A549 (cell line): ENCODE results near the gene NAA25. TPM values are rescaled to one million over a fixed set of nuclear protein-coding genes. Genes with fewer than 3 reads are reported as not detected.

Experiments used
- ATAC-seq, 2 experiments: fragments of 200-7000 bp in 1 of 2; fragments of >200 bp in 1 of 2; cut with Nextera tagmentation in 1 of 2; cut with Tn5 transposase in 1 of 2; 3 replicates each; pipeline versions ENCODE4 v1.8.0 to v1.9.1; 2018 to 2020; ENCODE audit warnings: mild to moderate bottlenecking in 1 of 2, moderate library complexity in 1 of 2
- CTCF ChIA-PET: fragments of 300-600 bp; sonication (Branson Sonifier 250); formaldehyde crosslinking; extraction: SDS; loops from one replicate; lab custom pipeline; 2021; ENCODE audit warnings: antibody characterized with exemption, inconsistent platforms; lab: Yijun Ruan, JAX
- POLR2A ChIA-PET: fragments of 350-600 bp; formaldehyde crosslinking; extraction: SDS; loops from one replicate; lab custom pipeline; 2021; ENCODE audit warnings: antibody characterized with exemption, inconsistent platforms; lab: Yijun Ruan, JAX
- DNase-seq, 2 experiments: peaks; one replicate each; pipeline versions ENCODE4 v3.0.0 to v3.0.0-alpha.2; 2011 to 2016; ENCODE audit warnings: low read depth in 1 of 2, low spot score in 1 of 2
- FAIRE-seq: peaks from 2 replicates; lab custom pipeline; 2011; peaks lifted over from hg19 to GRCh38; lab: Jason Lieb, UNC
- H3K27ac ChIP-seq, 2 experiments: fragments of >200 bp; sonication (Bioruptor Twin); formaldehyde crosslinking; 3 replicates each; pipeline ENCODE4 v1.5.1; 2016 to 2017
- H3K4me1 ChIP-seq: fragments of >200 bp; sonication (Bioruptor Twin); formaldehyde crosslinking; 3 replicates; pipeline ENCODE4 v1.6.1; 2016
- H3K4me2 ChIP-seq: fragments of >200 bp; sonication (Bioruptor Twin); formaldehyde crosslinking; 3 replicates; pipeline ENCODE4 v1.6.1; 2016
- H3K4me3 ChIP-seq: fragments of >200 bp; sonication (Bioruptor Twin); formaldehyde crosslinking; 3 replicates; pipeline ENCODE4 v1.5.1; 2016
- H3K9me3 ChIP-seq: fragments of >200 bp; sonication (Bioruptor Twin); formaldehyde crosslinking; 3 replicates; pipeline ENCODE4 v1.6.1; 2016
- ESRRA ChIP-seq: fragments of 150-350 bp; IDR thresholded peaks from 2 replicates; pipeline ENCODE4 v1.6.1; 2014; ENCODE audit warnings: mild to moderate bottlenecking, low read length, borderline replicate concordance
- FOSB ChIP-seq: fragments of 250-450 bp; sonication (Bioruptor Pico); IDR thresholded peaks from 2 replicates; pipeline ENCODE4 v1.5.0; 2020; ENCODE audit warnings: mild to moderate bottlenecking, moderate library complexity
- FOSL2 ChIP-seq, 2 experiments: fragments of 450-650 bp in 1 of 2; fragments of >200 bp in 1 of 2; sonication (Bioruptor Twin) in 1 of 2; formaldehyde crosslinking; IDR thresholded peaks; 2 replicates each; pipeline versions ENCODE4 v1.5.0 to v1.6.1; 2016 to 2020; ENCODE audit warnings: mild to moderate bottlenecking in 1 of 2, moderate library complexity in 1 of 2
- HOXA7 ChIP-seq: fragments of 250-450 bp; sonication (Bioruptor Pico); IDR thresholded peaks from 2 replicates; pipeline ENCODE4 v1.5.0; 2020; ENCODE audit warnings: mild to moderate bottlenecking, moderate library complexity
- HOXB13 ChIP-seq: fragments of 250-450 bp; sonication (Bioruptor Pico); IDR thresholded peaks from 2 replicates; pipeline ENCODE4 v1.5.0; 2020; ENCODE audit warnings: low read depth, mild to moderate bottlenecking, moderate library complexity
- HOXB5 ChIP-seq: fragments of 250-450 bp; sonication (Bioruptor Pico); IDR thresholded peaks from 2 replicates; pipeline ENCODE4 v1.5.0; 2020; ENCODE audit warnings: mild to moderate bottlenecking, moderate library complexity
- JUN ChIP-seq, 2 experiments: fragments of >200 bp; sonication (Bioruptor Twin); formaldehyde crosslinking; IDR thresholded peaks; 2 replicates in 1 of 2; 3 replicates in 1 of 2; pipeline ENCODE4 v1.6.1; 2016 to 2017
- JUNB ChIP-seq: fragments of >200 bp; sonication (Bioruptor Twin); formaldehyde crosslinking; IDR thresholded peaks from 2 replicates; pipeline ENCODE4 v1.6.1; 2016
- KDM1A ChIP-seq: fragments of 200-600 bp; sonication (generic); IDR thresholded peaks from 2 replicates; pipeline ENCODE4 v1.6.1; 2016; ENCODE audit warnings: low read depth, mild to moderate bottlenecking
- KDM5A ChIP-seq: fragments of 200-600 bp; sonication (generic); IDR thresholded peaks from 2 replicates; pipeline ENCODE4 v1.6.1; 2016; ENCODE audit warnings: antibody characterized with exemption, mild to moderate bottlenecking
- MAFK ChIP-seq: fragments of 450-650 bp; IDR thresholded peaks from 2 replicates; pipeline ENCODE4 v1.6.1; 2014; ENCODE audit not compliant: partially characterized antibody
- NFE2L2 ChIP-seq: fragments of 150-350 bp; conservative IDR thresholded peaks from 2 replicates; pipeline ENCODE4 v1.6.1; 2014; ENCODE audit warnings: low read length
- NR3C1 ChIP-seq: fragments of >200 bp; sonication (Bioruptor Twin); formaldehyde crosslinking; IDR thresholded peaks from 3 replicates; pipeline ENCODE4 v1.6.1; 2017
- POLR2AphosphoS2 ChIP-seq: conservative IDR thresholded peaks from 2 replicates; pipeline ENCODE4 v1.6.1; 2012; ENCODE audit warnings: low read length, improper control_type of control experiment, inconsistent platforms
- RAD21 ChIP-seq, 2 experiments: fragments of >200 bp in 1 of 2; sonication (Bioruptor Twin) in 1 of 2; formaldehyde crosslinking in 1 of 2; IDR thresholded peaks in 1 of 2; conservative IDR thresholded peaks in 1 of 2; 2 replicates in 1 of 2; 3 replicates in 1 of 2; pipeline ENCODE4 v1.6.1; 2012 to 2018; ENCODE audit warnings: inconsistent platforms in 1 of 2
- RCOR1 ChIP-seq: fragments of 150-350 bp; IDR thresholded peaks from 2 replicates; pipeline ENCODE4 v1.6.1; 2014; ENCODE audit warnings: antibody characterized with exemption, low read length, low read depth
- RNF2 ChIP-seq: fragments of 200-600 bp; sonication (generic); IDR thresholded peaks from 2 replicates; pipeline ENCODE4 v1.6.1; 2016; ENCODE audit warnings: low read depth, mild to moderate bottlenecking, antibody characterized with exemption, moderate library complexity, borderline replicate concordance
- SREBF2 ChIP-seq: fragments of 450-650 bp; IDR thresholded peaks from 2 replicates; pipeline ENCODE4 v1.6.1; 2014; ENCODE audit warnings: mild to moderate bottlenecking, moderate library complexity
- TP53 ChIP-seq: fragments of 250-450 bp; sonication (Bioruptor Pico); IDR thresholded peaks from 2 replicates; pipeline ENCODE4 v1.5.0; 2021; ENCODE audit warnings: mild to moderate bottlenecking, moderate library complexity
- ZNF302 ChIP-seq: fragments of 250-450 bp; sonication (Bioruptor Pico); IDR thresholded peaks from 2 replicates; pipeline ENCODE4 v1.9.0; 2021; ENCODE audit warnings: inconsistent platforms, mild to moderate bottlenecking, moderate library complexity
- ZSCAN20 ChIP-seq: fragments of 250-450 bp; sonication (Bioruptor Pico); IDR thresholded peaks from 2 replicates; pipeline ENCODE4 v1.8.0; 2022; ENCODE audit warnings: mild to moderate bottlenecking, moderate library complexity
- WGBS: methylation state at CpG from one replicate; pipeline ENCODE4 v1.1.6; 2017; ENCODE audit errors: missing lambda C conversion rate; 5-methylcytosine and 5-hydroxymethylcytosine counted together
- polyA plus RNA-seq, 4 experiments: library from polyadenylated mRNA; depleted of rRNA in 3 of 4; stranded (reverse); fragments of >200 nt; fragmentation: RNase III in 1 of 4; extraction: RNeasy Plus Mini Kit Qiagen cat#74134 plus additional on column Dnase treatment in 1 of 4; gene quantifications; 2 replicates in 3 of 4; 3 replicates in 1 of 4; pipeline ENCODE4 v1.2.3, GENCODE V29; 2011 to 2017
- TF ChIP-seq, protein P1 (sequence below): fragments of >200 bp; sonication (Bioruptor Twin); formaldehyde crosslinking; IDR thresholded peaks from 3 replicates; pipeline ENCODE4 v1.5.1; 2016
- TF ChIP-seq, protein P2 (sequence below): IDR thresholded peaks from 2 replicates; pipeline ENCODE4 v1.6.1; 2012
- TF ChIP-seq, protein P3 (sequence below): fragments of 150-350 bp; IDR thresholded peaks from 2 replicates; pipeline ENCODE4 v1.6.1; 2014; ENCODE audit warnings: low read depth, mild to moderate bottlenecking, low read length
- TF ChIP-seq, protein P4 (sequence below): IDR thresholded peaks from 2 replicates; pipeline ENCODE4 v1.6.1; 2012; ENCODE audit warnings: low read depth, borderline replicate concordance
- TF ChIP-seq, protein P5 (sequence below): fragments of >200 bp; sonication (Bioruptor Twin); formaldehyde crosslinking; IDR thresholded peaks from 2 replicates; pipeline ENCODE4 v1.6.1; 2016
- TF ChIP-seq, protein P6 (sequence below): IDR thresholded peaks from 2 replicates; pipeline ENCODE4 v1.6.1; 2012
- TF ChIP-seq, protein P7 (sequence below): fragments of >200 bp; sonication (Bioruptor Twin); formaldehyde crosslinking; IDR thresholded peaks from 3 replicates; pipeline ENCODE4 v1.6.1; 2016

NAA25 gene
- polyA plus RNA-seq, 2 of the 4 experiments (the other 2 are of a cell fraction): 21.3 to 41.4 TPM

DNA sequence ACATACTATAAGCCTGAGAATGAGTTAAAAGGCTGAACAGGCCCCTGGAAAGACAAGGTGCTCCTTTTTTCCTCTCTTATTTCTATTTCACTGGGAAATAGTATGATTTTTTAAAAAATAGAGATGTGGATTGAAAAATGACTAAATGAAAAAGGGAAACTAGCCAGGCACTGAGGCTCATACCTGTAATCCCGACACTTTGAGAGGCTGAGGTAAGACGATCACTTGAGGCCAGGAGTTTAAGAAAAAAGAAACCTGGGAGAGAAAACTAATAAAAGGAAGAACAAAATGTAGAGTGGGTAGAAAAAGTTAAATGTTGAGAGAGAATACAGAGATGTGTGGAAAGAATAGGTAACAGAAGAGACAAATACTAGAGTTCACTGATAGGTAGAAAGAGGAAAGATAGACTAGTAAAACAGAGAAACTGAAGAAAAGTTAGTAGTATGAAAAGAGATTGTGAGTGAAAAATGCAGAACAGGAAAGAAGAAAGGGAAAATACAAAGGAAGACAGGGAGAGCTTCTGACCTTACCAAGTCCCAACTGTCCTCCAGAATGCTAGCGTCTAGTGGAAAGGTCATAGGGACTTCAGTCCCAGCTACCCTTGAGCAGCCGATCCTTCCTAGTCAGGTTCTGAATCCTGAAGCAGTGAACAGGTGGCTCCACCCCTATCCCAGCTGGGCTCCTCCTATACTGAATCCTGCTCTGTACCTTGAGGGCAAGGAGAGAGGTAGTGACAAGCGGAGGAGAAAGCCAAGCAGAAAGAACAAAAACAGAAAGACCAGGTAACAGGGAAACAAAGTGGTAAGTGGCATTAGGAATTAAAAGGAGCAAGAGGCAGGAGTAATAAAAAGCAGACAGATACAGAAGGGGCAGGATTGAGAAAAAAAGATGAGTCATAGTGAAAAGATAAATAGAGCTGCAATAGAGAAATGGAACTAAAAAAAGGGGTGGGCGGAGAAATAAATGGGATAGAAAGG is 102.9 kb downstream of the NAA25 start:
- FAIRE-seq: no peak
- CTCF ChIA-PET: no interaction called here
- no peak overlapping the region for H3K4me3 ChIP-seq

DNA sequence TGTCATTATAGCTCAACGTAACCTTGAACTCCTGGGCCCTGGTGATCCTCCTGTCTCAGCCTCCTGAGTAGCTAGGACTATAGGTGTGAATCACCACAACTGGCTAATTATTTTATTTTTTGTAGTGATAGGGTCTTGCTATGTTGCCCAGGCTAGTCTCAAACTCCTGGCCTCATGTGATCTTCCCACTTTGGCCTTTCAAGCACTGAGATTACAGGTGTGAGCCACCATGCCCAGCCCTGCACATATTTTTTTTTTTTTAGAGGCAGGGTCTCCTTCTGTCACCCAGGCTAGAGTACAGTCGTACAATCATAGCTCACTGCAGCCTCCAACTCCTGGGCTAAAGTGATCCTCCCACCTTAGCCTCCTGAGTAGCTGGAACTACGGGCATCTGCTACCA is 104.5 kb downstream of the NAA25 start:
- CTCF ChIA-PET: no interaction called here
- WGBS: 91% methylated on average over 3 of the region's 3 CpGs
- POLR2A ChIA-PET: interaction anchor here (1.0 kb wide), 1 partner anchor 9 kb away, joined by 5 read pairs; the partner anchor contains the start of genes ERP29 and TMEM116

More for the DNA sequence above, 102.9 kb downstream of the NAA25 start:
- 41% methylated on average over 6 of the region's 6 CpGs for WGBS
- peak; percentile 93 to 98 for ATAC-seq
- TF ChIP-seq FOSL2 (IDR thresholded peaks at IDR 0.05): peak; percentile 23; the same call in 1 of the 2 replicates
- TF ChIP-seq FOSL2 (CRISPR knock-in tag; IDR thresholded peaks at IDR 0.05): peak; percentile 85
- TF ChIP-seq MAFK: peak; percentile 63
- no peak for TF ChIP-seq JUN (IDR thresholded peaks at IDR 0.05)
- TF ChIP-seq RNF2: no peak
- H3K4me1 ChIP-seq: peaks cover 25% of the 10 kb centered on the region
- peak overlapping the region; percentile 72 for H3K4me2 ChIP-seq
- no peaks in the 10 kb centered on the region for H3K9me3 ChIP-seq
- DNase-seq: peak; percentile 50 to 57
- POLR2A ChIA-PET: no interaction called here
- H3K27ac ChIP-seq: peak overlapping the region; percentile 44 to 73

DNA sequence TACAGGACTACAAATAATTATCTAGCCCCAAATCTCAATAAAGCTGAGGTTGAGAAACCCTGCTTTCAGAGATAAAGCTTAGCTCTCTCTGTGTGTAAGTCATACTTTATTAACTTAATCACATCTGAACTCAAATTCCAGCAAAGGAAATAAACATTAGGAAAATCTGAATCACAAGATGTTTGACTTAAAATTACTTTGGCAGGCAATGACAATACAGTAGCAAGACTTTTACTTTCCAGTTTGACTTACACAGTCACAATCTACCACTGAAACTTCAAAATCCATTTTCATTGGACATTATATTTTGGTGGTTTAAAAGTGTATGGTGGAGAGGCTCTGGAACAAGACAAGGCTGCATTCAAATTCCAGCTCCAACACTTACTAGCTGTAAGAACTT is 107.0 kb downstream of the NAA25 start:
- no peak for TF ChIP-seq POLR2AphosphoS2
- TF ChIP-seq RCOR1: no peak
- TF ChIP-seq NR3C1: no peak
- TF ChIP-seq, protein P1, sequence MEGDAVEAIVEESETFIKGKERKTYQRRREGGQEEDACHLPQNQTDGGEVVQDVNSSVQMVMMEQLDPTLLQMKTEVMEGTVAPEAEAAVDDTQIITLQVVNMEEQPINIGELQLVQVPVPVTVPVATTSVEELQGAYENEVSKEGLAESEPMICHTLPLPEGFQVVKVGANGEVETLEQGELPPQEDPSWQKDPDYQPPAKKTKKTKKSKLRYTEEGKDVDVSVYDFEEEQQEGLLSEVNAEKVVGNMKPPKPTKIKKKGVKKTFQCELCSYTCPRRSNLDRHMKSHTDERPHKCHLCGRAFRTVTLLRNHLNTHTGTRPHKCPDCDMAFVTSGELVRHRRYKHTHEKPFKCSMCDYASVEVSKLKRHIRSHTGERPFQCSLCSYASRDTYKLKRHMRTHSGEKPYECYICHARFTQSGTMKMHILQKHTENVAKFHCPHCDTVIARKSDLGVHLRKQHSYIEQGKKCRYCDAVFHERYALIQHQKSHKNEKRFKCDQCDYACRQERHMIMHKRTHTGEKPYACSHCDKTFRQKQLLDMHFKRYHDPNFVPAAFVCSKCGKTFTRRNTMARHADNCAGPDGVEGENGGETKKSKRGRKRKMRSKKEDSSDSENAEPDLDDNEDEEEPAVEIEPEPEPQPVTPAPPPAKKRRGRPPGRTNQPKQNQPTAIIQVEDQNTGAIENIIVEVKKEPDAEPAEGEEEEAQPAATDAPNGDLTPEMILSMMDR: no peak
- no peak for TF ChIP-seq KDM1A
- no peak for TF ChIP-seq ESRRA
- no peak for TF ChIP-seq JUNB
- TF ChIP-seq, protein P2, sequence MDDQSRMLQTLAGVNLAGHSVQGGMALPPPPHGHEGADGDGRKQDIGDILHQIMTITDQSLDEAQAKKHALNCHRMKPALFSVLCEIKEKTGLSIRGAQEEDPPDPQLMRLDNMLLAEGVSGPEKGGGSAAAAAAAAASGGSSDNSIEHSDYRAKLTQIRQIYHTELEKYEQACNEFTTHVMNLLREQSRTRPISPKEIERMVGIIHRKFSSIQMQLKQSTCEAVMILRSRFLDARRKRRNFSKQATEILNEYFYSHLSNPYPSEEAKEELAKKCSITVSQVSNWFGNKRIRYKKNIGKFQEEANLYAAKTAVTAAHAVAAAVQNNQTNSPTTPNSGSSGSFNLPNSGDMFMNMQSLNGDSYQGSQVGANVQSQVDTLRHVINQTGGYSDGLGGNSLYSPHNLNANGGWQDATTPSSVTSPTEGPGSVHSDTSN: no peak
- TF ChIP-seq KDM5A: no peak
- TF ChIP-seq, protein P3, sequence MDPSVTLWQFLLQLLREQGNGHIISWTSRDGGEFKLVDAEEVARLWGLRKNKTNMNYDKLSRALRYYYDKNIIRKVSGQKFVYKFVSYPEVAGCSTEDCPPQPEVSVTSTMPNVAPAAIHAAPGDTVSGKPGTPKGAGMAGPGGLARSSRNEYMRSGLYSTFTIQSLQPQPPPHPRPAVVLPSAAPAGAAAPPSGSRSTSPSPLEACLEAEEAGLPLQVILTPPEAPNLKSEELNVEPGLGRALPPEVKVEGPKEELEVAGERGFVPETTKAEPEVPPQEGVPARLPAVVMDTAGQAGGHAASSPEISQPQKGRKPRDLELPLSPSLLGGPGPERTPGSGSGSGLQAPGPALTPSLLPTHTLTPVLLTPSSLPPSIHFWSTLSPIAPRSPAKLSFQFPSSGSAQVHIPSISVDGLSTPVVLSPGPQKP: no peak
- TF ChIP-seq SREBF2: no peak
- no peak for TF ChIP-seq RNF2
- no peak for TF ChIP-seq HOXA7
- no peak for ATAC-seq
- ChIA-PET POLR2A (interaction anchor here (0.6 to 1.6 kb wide), 2 partner anchors 11 to 57 kb away, joined by 5 to 6 read pairs; partner anchors contain the start of gene TMEM116), CTCF (interaction anchor here (1.8 kb wide), 1 partner anchor 12 kb away, joined by 6 read pairs; the partner anchor contains the start of gene ERP29)
- H3K4me1 ChIP-seq: peaks cover 17% of the 10 kb centered on the region
- no peak overlapping the region for H3K4me2 ChIP-seq
- no peak overlapping the region for H3K27ac ChIP-seq
- no peak overlapping the region for H3K4me3 ChIP-seq
- no peak for FAIRE-seq
- H3K9me3 ChIP-seq: no peaks in the 10 kb centered on the region
- no peak for DNase-seq

More for the DNA sequence above, 104.5 kb downstream of the NAA25 start:
- H3K4me2 ChIP-seq: no peak overlapping the region
- H3K9me3 ChIP-seq: no peaks in the 10 kb centered on the region
- H3K27ac ChIP-seq: no peak overlapping the region
- TF ChIP-seq TP53 (no peak), ZNF302 (no peak), HOXB5 (CRISPR knock-in tag) (no peak), SREBF2 (no peak), FOSB (no peak), MAFK (no peak), RAD21 (conservative IDR thresholded peaks at IDR 0.05 in 1 of 2, IDR thresholded peaks at IDR 0.05 in 1 of 2) (no peak), KDM1A (no peak), NFE2L2 (no peak), HOXB13 (CRISPR knock-in tag) (no peak), ZSCAN20 (CRISPR knock-in tag) (no peak)
- TF ChIP-seq, protein P4, sequence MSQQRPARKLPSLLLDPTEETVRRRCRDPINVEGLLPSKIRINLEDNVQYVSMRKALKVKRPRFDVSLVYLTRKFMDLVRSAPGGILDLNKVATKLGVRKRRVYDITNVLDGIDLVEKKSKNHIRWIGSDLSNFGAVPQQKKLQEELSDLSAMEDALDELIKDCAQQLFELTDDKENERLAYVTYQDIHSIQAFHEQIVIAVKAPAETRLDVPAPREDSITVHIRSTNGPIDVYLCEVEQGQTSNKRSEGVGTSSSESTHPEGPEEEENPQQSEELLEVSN: no peak
- TF ChIP-seq, protein P5, sequence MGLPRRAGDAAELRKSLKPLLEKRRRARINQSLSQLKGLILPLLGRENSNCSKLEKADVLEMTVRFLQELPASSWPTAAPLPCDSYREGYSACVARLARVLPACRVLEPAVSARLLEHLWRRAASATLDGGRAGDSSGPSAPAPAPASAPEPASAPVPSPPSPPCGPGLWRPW: no peak
- TF ChIP-seq, protein P6, sequence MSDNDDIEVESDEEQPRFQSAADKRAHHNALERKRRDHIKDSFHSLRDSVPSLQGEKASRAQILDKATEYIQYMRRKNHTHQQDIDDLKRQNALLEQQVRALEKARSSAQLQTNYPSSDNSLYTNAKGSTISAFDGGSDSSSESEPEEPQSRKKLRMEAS: no peak
- TF ChIP-seq, protein P7, sequence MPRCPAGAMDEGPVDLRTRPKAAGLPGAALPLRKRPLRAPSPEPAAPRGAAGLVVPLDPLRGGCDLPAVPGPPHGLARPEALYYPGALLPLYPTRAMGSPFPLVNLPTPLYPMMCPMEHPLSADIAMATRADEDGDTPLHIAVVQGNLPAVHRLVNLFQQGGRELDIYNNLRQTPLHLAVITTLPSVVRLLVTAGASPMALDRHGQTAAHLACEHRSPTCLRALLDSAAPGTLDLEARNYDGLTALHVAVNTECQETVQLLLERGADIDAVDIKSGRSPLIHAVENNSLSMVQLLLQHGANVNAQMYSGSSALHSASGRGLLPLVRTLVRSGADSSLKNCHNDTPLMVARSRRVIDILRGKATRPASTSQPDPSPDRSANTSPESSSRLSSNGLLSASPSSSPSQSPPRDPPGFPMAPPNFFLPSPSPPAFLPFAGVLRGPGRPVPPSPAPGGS: no peak
- DNase-seq (no peak), ATAC-seq (no peak), FAIRE-seq (no peak)
- peaks cover 25% of the 10 kb centered on the region for H3K4me1 ChIP-seq
- no peak overlapping the region for H3K4me3 ChIP-seq
